Measurements from ENCODE around the gene KMT2D. TPM values are rescaled to one million over a fixed set of nuclear protein-coding genes. Genes with fewer than 3 reads are reported as not detected.

KMT2D gene
- polyA plus RNA-seq, 3 donors: 12.6 to 41.6 (median 23.4) TPM

DNA sequence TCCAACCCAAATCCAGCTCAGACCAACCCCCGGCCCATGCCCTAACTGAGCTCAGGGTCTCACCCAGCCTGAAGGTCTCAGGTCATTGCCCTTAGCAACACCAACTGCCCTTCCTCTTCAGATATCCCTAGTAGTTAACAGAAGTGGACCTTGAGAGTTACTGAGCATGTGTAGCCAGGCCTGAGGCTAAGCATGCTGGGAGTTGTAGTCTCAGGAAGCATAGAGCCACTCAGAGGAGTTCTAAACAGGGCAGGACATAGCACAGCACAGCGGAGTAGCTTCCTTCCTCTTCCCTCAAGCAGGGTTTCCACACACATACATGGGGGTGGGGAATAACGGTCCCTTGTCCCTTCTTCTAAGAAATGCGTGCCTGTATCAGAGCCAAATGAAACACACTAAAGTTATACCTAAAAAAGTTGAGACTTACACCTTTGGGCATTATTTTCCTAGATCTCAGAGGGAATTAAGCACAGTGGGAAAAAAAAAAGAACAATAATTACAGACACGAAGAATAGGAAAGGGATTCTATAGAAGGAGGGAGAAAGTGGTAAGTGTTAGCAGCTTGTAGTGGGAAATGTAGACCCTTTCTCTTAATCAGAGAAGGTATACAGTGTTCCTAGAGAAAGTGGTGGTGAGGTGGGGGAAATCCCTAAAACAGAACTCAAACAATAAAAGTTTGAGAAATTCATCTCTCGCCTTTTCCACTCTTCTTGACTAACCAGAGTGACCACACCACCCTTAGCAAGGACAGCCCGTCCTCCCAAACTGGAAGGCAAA is 4.4 kb downstream of the KMT2D start:
- H3K27ac ChIP-seq (ENCODE audit: low read depth, low read length): no peak overlapping the region

DNA sequence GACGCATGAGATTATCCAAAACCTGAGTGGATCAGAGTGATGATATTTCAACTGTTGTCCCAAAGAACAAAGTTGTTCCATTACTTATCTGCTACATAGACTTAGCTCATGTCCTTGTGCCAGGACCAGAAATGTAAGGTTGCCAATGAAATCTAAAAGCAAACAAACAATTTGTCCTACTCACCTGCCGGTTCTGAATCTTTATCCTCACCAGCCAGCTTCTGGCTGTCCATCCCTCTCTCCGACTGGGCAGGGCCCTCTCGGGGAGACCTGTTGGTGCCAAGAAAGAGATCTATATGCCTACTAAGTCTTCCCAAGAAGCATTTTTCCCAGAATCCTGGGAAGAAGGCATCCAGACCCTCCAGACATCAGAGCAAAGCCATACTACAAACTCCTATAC is 5.5 kb downstream of the KMT2D start:
- H3K27ac ChIP-seq (ENCODE audit: low read depth, low read length): no peak overlapping the region

More for the DNA sequence above, 4.4 kb downstream of the KMT2D start:
- 26 to 45% (median 26%) methylated on average over 7 of the region's 7 CpGs for WGBS, 3 donors

DNA sequence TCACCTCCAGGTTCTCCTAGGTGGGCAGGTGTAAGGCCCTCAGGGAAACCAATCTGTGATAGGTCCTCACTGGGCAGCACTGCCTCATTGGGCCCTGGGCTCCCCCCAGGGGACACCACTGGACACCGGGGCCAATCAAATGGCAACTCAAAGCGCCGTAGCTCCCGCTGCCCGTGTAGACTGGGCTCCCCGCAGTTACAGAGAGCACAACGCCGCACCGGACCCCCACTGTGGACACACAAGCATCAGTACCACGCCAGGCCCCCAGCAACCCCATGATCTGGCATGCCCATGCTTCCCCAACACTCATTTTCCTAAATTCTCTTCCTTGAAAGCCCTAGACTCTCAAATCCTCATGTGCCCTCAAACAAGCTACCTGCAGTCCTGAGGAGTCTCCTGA is 6.1 kb downstream of the KMT2D start:
- WGBS, 3 donors: 93% methylated on average over 10 of the region's 10 CpGs
- no peak overlapping the region for H3K27ac ChIP-seq (ENCODE audit: low read depth, low read length)

More for the DNA sequence above, 5.5 kb downstream of the KMT2D start:
- WGBS, 3 donors: 31 to 80% (median 74%) methylated on average over 4 of the region's 4 CpGs

- WGBS, 3 donors: 92 to 97% (median 96%) methylated on average over 5 of the region's 5 CpGs
- H3K27ac ChIP-seq (ENCODE audit: low read depth, low read length): no peak overlapping the region
Measured at GRCh38 chr12:49054096-49054495, 6.5 kb downstream of the KMT2D start.

- H3K27ac ChIP-seq (ENCODE audit: low read depth, low read length): no peak overlapping the region
- WGBS, 3 donors: 86 to 89% (median 88%) methylated on average over 16 of the region's 16 CpGs
Measured at GRCh38 chr12:49052451-49053208, 8.0 kb downstream of the KMT2D start.

- 87 to 93% (median 92%) methylated on average over 20 of the region's 20 CpGs for WGBS, 3 donors
- H3K27ac ChIP-seq (ENCODE audit: low read depth, low read length): no peak overlapping the region
Measured at GRCh38 chr12:49051777-49052438, 8.7 kb downstream of the KMT2D start.

- H3K27ac ChIP-seq (ENCODE audit: low read depth, low read length): no peak overlapping the region
- WGBS, 3 donors: 93 to 96% (median 94%) methylated on average over 17 to 18 of the region's 18 CpGs
Measured at GRCh38 chr12:49051373-49051764, 9.2 kb downstream of the KMT2D start.

DNA sequence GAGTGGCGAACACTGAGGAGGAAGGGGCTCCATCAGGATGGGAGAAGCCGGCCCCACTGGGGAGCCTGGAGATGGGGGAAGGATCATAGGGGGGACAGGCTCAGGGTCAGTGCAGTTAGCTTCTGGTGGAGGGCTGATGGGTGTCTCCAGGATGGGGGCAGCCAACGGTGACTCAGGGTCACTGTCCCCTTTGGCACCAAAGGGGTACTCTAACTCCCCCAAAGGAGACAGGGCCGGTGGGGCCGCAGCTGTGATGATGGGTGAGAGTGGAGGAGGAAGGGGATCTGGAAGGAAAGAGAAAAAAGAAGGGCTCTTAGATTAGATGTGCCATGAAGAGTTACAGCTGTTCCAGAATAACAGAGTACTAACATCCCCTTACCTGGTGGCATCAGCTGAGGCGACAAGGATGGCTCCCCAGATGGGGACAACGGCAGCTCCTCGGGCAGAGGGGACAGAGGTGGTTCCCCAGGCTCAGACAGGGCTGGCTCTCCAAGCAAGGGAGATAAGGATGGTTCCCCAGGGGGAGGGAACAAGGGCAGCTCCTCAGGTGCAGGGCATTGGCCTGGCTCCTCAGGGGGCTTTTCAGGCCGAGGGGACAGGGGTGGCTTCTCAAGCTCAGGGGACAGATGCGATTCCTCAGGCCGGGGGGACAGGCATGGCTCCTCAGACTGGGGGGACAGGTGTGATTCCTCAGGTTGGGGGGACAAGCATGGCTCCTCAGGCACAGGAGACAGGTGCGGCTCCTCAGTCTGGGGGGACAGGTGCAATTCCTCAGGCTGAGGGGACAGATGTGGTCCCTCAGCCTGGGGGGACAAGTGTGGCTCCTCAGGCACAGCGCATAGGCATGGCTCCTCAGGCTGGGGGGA is 9.9 kb downstream of the KMT2D start:
- WGBS, 3 donors: 90 to 91% (median 90%) methylated on average over 13 of the region's 13 CpGs
- H3K27ac ChIP-seq (ENCODE audit: low read depth, low read length): no peak overlapping the region

DNA sequence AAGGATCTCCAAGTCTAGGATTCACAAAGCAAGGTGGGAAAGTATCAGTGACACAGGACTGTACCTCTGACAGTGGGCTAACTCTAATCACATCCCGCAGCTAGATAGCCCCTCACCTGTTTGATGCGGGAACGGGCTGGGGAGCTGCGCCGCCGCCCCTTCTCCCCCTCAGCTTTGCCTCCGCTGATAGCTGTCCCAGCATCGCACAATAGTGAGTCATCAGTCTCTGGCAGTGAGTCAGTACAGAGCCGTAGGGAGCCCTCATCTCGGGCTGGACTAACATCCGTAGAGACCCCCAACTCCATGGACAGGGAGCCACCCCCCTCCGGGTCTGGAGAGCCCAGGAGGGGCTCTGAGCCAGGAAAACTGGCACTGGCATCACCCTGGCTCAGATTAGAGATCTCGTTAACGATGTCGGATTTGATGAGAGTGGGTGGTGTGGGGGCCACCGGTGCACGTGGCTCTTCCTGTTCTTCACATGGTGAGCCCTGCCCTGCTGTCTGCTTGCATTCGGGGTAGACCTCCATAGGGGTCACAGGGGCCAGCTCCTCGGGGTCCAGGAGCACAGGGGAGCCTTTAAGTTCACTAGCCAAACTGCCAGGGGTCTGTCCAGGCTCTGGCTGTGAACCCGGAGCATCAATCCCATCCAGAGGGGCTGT is 10.9 kb downstream of the KMT2D start:
- WGBS, 3 donors: 79 to 89% (median 81%) methylated on average over 20 of the region's 20 CpGs

GRCh38 chr12:49048953-49049352 is 11.6 kb downstream of the KMT2D start:
- no peak overlapping the region for H3K27ac ChIP-seq (ENCODE audit: low read depth, low read length)
- WGBS, 3 donors: 91 to 95% (median 91%) methylated on average over 10 of the region's 10 CpGs

More for the DNA sequence above, 10.9 kb downstream of the KMT2D start:
- H3K27ac ChIP-seq (ENCODE audit: low read depth, low read length): no peak overlapping the region

- 93 to 95% (median 93%) methylated on average over 12 of the region's 12 CpGs for WGBS, 3 donors
- H3K27ac ChIP-seq (ENCODE audit: low read depth, low read length): no peak overlapping the region
Measured at GRCh38 chr12:49046129-49046895, 14.3 kb downstream of the KMT2D start.

- 95 to 97% (median 96%) methylated on average over 12 of the region's 12 CpGs for WGBS, 3 donors
- no peak overlapping the region for H3K27ac ChIP-seq (ENCODE audit: low read depth, low read length)
Measured at GRCh38 chr12:49044660-49045059, 15.9 kb downstream of the KMT2D start.

DNA sequence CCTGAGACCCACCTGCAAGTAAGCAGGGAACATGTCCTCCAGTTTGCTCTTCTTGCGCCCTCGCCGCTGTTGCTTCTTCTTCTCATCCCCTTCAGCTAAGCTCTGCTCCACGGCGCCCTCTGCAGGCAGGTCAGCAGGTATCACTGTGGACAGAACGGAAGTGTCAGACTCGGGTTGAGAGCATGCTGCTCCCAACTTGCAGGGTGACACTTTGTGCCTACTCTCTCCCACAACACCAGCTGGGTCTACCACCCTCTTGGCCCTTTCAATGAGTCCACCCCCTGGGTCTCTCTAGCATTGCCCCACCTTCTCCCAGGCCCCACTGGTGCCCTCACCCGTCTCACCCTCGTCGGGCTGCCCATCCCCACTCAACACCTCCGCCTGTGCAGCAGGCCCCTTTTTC is 16.7 kb downstream of the KMT2D start:
- no peak overlapping the region for H3K27ac ChIP-seq (ENCODE audit: low read depth, low read length)
- 60 to 61% (median 61%) methylated on average over 11 of the region's 11 CpGs for WGBS, 3 donors

DNA sequence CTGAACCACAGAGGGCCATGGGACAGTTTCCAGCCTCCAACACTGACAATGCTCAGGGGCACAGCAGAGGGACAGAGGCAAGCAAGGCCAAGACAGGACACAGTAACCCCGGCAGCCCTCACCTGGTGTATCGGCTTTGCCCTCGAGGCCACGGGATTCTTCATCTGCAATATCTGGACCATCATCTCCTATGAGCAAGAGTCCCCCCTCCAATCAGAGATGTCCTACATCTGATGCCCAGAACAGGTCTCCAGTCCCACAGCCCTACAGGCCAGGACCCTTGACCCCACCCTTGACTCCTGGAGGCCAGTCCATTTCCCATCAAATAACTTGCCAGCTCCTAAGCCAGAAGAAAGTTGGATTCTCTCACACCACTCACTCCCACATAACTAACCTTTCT is 17.4 kb downstream of the KMT2D start:
- 84 to 97% (median 93%) methylated on average over 4 of the region's 4 CpGs for WGBS, 3 donors
- H3K27ac ChIP-seq (ENCODE audit: low read depth, low read length): no peak overlapping the region

DNA sequence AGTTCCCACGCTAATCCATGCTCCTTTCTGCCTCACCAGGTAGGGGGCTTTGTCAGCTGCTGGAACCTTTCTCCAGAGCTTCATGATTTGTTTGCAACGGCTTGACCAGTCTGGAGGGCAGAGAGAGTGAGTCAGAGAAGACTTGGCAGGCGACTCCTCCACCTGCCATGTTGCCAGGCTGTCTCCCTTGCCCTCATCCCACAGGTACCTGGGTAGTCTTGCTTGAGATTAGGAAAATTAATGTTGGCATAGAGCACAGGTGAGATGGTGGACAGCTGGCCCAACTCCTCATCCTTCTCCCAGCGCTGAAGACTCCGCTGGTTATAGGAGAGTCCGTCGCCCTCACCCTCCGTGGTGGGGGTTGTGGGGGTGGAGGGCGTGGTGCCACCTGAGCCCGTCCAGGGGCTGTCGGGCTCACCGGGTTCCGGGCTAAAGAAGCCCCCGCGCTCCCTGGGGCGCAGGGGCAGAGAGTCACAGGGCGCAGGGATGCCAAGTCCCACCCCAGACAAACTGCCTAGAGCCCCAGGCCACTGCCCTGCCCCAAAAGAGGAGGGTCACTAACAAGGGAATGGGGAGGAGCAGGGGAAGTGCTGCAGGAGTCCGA is 18.6 kb downstream of the KMT2D start:
- WGBS, 3 donors: 89 to 93% (median 90%) methylated on average over 18 of the region's 18 CpGs
- H3K27ac ChIP-seq (ENCODE audit: low read depth, low read length): no peak overlapping the region

- 95% methylated on average over 20 to 31 of the region's 31 CpGs for WGBS, 3 donors
Measured at GRCh38 chr12:49041036-49041880, 19.3 kb downstream of the KMT2D start.

More at GRCh38 chr12:49041036-49041880, 19.3 kb downstream of the KMT2D start:
- no peak overlapping the region for H3K27ac ChIP-seq (ENCODE audit: low read depth, low read length)
